A673 (cell line): Measurements from ENCODE around the gene BTBD2.

Experiments used
- EZH2 ChIP-seq: fragments of 200-600 bp; sonication (generic); IDR thresholded peaks from 2 replicates; pipeline ENCODE4 v1.6.1; 2017; ENCODE audit warnings: borderline replicate concordance, low read depth, mild to moderate bottlenecking, mixed read lengths, antibody characterized with exemption, low read length; ENCODE audit not compliant: poor library complexity, severe bottlenecking
- TF ChIP-seq, protein P1 (sequence below): fragments of 300-800, 200-600 bp; sonication (generic); conservative IDR thresholded peaks from 2 replicates; pipeline ENCODE4 v1.5.1; 2017; ENCODE audit warnings: low read depth, mild to moderate bottlenecking, antibody characterized with exemption, low read length, moderate library complexity, mixed read lengths

DNA sequence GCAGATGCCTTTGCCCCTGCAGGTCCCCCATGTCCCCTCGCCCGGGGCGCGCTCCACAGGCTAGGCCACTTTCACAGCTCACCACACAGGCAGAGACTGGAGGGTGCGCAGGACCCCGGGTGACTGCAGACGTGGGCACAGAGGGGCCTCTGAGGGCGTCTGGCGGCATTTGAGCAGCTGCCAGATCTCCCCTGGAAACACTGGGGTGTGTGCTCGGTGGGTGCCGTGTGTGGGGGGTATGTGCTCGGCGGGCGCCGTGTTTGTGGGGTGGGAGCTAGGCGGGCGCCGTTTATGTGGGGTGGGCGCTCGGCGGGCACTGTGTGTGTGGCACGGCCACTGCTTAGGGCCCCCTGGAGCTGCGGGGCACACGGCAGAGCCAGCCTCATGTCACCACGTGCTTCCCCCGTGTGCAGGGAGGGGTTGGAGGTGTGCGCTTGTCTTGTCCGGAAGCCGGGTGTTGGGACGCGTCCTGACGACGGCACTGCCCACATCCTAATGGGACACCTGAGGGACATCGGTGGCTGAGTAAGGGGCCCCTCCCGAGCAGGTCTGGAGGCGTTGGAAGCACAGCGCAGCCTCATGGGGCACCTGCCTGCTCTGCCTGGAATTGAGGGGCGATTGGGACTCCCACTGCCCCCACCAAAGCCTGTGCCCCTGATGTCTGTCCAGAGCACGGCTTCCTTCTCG is 57.8 kb downstream of the BTBD2 start:
- TF ChIP-seq, protein P1, sequence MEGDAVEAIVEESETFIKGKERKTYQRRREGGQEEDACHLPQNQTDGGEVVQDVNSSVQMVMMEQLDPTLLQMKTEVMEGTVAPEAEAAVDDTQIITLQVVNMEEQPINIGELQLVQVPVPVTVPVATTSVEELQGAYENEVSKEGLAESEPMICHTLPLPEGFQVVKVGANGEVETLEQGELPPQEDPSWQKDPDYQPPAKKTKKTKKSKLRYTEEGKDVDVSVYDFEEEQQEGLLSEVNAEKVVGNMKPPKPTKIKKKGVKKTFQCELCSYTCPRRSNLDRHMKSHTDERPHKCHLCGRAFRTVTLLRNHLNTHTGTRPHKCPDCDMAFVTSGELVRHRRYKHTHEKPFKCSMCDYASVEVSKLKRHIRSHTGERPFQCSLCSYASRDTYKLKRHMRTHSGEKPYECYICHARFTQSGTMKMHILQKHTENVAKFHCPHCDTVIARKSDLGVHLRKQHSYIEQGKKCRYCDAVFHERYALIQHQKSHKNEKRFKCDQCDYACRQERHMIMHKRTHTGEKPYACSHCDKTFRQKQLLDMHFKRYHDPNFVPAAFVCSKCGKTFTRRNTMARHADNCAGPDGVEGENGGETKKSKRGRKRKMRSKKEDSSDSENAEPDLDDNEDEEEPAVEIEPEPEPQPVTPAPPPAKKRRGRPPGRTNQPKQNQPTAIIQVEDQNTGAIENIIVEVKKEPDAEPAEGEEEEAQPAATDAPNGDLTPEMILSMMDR: no peak
- TF ChIP-seq EZH2: no peak
